ENCODE results near the gene PRIM1.
"Not testable (repeated sequence)": the region's sequence is repeated elsewhere in the genome, so short reads cannot be mapped to it uniquely, and the experiment has no call there.

The PRIM1 gene

DNA sequence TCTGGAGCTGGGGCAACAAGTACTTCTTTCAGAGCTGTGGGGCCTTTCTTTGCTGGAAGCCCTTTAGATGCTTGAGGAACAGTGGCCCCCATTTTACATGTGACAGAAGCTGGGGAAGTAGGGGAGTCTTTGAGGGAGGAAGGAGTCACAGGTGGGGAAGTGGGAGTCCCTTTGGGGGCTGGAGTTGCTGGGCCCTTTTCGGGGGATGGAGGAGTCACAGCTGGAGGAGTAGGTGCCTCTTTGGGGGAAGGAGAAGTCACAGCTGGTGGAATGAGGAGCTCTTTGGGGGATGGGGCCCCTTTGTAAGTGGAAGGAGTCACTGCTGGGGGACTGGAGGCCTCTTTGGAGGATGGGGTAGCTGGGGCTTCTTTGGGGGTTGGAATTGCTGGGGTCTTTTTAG lies 35.7 kb downstream of the PRIM1 start:
- DNase-seq, result no peak

DNA sequence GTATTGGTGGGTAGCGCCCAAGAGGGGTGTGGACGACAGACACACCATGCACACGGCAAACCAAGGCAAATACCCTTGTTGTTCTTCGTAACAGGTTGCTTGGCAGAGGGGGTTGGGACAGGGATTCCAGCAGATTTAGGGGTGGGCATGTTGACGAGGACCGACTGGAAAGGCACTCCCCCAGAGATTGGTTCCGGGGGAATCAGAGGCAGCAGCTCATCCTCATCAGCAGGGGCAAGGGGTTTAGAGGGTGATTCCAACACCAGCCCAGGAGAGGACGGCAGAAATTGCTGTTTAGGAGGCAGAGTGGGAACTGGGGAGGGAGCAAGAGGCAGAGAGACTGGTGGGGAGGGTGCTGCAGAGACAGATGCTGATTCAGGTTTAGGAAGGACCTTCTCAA lies 36.3 kb downstream of the PRIM1 start:
- DNase-seq, result no peak

DNA sequence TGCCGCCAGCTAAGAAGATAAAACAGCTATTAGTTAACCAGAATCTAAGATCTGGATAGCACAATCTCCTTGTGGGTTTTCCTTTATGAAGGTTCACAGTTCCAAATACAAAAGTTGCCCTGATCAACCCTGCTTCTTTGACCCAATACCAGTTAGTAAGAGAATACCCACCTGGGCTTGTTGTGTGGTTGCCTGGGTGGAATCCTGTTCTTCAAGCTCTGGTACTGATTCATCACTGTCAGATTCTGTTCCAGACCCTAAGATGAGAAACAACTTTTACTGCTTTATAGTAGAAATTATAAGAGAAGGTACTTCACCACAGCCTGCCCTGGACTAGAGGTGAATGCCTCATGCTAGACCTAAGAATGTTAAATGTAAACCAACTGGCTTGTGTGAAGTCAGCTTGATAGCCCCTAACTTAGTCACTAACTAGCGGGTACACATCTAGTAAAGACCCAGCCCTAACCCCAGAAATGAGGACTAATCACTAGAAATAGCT lies 37.6 kb downstream of the PRIM1 start:
- no peak for DNase-seq

DNA sequence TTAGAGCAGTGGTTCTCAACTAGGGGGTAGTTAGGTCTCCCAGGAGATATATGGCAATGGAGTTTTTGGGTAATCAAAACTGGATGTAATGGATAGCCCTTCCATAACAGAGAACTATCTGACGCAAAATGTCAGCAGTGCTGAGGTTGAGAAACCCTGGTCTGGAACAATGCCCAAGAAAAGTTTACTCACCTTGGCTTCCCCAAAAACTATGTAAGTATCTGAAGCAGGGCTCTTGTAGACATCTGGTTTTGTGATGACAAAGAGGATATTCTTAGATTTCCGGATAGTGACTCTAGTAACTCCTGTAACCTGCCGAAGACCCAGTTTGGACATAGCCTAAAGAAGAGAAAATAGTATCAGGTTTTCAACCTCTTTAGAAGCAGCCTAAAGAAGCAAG lies 38.8 kb downstream of the PRIM1 start:
- no peak for DNase-seq

DNA sequence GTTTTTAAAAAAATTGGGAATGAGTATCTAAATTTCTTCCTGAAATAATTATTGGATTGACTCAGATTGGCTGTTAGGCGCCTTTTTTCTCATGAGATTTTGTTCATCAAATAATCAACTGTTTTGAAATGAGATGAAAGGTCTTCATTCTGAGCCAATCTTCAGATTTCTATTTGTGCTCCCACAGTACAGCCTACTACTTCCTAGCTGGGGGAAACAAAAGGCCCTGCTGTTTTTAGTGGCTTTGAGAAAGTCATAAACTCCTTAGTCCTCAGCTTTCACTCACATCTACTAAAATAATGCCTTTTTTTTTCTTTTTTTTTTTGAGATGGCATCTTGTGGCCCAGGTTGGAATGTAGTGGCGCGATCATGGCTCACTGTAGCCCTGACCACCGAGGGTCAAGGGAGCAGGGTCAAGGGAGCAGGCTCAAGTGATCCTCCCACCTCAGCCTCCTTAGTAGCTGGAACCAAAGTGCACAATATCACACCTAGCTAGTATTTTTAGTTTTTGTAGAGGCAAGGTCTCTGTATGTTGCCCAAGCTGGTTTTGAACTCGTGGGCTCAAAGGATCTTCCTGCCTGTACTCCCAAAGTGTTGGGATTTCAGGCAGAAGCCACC lies 42.3 kb downstream of the PRIM1 start:
- DNase-seq, result no peak

DNA sequence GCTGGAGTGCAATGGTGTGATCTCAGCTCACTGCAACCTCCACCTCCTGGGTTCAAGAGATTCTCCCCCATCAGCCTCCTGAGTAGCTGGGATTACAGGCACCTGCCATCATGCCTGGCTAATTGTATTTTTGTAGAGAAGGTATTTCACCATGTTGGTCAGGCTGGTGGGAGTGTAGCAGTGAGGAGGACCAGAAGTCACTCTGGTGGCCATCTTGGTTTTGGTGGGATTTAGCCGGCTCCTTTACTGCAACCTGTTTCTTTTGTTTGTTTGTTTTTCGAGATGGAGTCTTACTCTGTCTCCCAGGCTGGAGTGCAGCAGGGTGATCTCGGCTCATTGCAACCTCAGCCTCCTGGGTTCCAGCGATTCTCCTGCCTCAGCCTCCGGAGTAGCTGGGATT lies 47.6 kb downstream of the PRIM1 start:
- DNase-seq, result not testable (repeated sequence)

DNA sequence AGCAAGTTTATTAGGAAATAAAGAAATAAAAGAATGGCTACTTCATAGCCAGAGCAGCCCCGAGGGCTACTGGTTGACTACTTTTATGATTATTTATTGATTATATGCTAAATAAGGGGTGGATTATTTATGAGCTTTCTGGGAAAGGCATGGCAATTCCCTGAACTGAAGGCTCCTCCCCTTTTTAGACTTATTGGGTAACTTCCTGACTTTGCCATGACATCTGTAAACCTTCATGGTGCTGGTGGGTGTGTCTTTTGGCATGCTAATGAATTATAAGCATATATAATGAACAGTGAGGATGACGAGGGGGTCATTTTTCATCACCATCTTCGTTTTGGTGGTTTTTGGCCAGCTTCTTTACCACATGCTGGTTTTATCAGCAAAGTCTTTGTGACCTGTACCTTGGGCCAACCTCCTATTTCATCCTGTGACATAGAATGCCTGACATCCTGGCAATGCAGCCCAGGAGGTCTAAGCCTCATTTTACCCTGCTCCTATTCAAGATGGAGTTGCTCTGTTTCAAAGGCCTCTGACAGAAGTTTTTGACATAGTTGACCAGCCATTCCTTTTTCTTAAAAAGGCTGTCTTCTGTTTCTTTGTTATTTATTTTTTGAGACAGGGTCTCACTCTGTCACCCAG lies 53.0 kb downstream of the PRIM1 start:
- no peak for DNase-seq

DNA sequence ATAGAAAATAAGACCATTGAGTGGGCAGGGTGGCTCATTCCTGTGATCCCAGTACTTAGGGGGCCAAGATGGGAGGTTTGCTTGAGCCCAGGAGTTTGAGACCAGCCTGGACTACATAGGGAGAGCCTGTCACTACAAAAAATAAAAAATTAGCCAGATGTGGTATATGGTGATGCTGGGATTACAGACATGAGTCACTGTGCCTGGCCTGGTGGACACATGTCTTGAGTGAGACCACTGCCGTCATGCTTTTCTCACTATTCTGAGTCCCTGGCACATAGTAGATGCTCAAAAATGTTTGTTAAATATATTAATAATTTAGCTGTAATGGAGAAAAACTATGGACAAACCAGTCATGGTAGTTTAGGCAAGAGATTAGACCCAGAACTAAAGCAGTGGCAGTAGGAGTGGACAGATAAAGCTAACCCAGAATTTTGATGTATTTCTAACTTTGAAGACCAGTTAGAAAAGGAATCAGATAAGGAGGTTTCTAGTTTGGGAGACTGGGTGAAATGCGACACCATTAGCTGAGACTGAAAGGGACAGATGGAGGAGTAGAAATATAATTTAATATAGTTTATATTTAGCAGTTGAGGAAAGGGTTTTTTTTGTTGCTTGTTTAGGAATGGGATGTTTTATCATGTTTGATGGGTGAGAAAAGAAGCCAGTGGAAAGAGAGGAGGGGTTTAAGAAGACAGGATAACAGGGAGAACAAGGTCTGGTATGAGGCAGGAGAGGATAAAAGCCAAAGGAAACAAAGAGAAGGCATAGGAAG lies 56.6 kb downstream of the PRIM1 start:
- DNase-seq, result no peak

DNA sequence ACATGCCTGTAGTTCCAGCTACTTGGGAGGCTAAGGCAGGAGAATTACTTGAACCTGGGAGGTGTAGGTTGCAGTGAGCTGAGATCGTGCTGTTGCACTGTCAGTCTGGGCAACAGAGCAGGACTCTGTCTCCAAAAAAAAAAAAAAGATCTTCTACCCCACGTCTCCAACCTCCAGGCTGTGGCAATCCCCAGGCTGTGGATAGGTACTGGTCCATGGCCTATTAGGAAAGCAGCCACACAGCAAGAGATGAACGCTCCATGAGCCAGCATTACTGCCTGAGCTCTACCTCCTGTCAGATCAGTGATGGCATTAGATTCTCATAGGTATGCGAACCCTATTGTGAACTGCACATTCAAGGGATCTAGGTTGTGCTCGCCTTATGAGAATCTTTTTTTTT lies 58.0 kb downstream of the PRIM1 start:
- no peak for DNase-seq

DNA sequence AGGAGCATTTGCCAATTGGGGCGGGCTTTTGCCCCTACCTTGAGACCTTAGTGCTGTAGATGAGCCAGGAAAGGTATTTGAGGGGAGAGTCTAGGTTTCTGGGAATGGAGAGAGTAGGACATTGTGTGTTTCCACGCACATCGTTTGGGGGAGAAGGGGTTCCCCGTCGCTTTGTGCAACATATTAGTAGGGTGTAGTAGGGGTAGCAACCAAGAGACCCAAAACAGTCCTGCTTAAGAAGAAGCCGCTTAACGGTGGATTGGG lies 63.3 kb downstream of the PRIM1 start:
- no peak for DNase-seq

DNA sequence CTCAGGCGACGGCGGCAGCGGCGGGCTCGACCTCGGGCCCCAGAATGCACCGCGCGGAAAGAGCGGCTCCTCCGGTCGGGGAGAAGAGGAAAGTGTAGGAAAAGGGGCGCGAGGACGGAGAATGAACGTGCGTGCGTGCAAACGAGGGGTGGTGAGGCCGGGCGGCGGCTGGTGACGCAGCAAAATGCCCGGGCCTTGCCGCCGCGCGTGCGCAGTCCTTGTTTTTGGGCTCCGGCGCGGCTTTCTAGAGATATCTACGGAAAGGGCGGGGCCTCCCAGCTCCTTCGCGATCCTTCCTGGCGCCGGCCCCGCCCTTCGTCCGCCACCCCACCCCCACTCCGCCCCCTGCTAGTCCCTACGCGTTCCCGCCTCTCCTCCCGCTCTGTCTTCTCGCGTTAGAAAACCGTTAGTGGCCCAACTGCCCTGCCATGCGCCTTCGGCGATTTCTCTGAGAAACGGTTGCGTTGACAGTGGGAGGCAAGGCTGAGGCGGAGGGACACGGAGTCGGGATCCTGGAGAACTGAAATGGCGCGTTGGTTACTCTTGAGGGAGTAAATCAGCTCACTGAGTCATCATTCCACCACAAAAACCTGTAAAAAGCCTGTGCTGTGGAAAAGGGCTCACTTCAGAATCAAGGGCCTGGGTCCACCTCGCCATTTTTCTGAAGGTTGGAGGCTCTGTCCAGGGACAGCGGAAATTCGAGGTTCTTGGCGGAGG lies 63.8 kb downstream of the PRIM1 start, which contains the start of gene PTGES3:
Gene PTGES3, minus strand, starts transcription at position 156 of the 717 bp plus-strand sequence. CDS start 285 bp downstream, outside the sequence.
- peak; percentile 94 for DNase-seq

DNA sequence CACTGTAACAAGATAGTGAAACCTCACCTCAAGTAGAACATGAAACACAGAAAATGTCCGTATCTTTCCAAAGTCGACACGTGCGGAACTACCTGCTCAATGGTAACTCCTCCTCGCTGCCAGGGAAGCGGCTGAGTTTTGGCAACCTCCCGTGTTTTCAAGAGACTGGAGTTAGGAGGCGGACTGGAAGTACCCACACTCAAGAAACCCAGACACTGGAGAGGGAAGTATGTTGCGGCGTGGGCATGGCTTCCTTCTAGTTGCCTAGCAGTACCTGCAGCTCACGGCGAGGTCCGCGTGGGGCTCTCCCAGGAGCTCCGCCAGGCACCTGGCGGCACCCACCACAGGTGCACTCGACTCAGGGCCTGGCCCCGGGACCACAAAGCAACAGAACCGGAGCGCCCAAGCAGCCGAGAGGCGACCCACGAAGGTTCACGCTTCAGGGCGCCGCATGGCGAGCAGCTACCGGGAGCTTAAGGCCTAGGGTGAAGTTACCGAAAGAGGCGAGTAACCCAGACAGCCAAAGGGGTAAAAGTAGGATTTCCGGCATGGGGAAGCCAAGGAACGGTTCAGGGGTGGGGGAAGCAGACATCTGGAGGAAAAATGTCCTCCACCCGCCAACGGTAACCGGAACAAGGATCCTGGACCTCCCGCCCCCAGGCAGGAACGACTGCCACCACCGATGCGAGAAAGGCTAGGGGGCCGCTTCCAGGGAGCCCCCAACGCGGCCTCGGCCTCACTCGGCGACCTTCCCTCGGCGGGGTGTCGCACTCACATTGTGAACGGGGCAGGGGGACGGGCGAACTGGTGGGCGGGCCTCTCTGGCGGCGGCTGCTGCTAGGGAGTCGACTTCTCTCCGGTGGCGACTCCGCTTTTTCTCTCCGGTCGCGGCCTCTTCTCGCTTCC lies 64.6 kb downstream of the PRIM1 start:
- DNase-seq, result no peak

DNA sequence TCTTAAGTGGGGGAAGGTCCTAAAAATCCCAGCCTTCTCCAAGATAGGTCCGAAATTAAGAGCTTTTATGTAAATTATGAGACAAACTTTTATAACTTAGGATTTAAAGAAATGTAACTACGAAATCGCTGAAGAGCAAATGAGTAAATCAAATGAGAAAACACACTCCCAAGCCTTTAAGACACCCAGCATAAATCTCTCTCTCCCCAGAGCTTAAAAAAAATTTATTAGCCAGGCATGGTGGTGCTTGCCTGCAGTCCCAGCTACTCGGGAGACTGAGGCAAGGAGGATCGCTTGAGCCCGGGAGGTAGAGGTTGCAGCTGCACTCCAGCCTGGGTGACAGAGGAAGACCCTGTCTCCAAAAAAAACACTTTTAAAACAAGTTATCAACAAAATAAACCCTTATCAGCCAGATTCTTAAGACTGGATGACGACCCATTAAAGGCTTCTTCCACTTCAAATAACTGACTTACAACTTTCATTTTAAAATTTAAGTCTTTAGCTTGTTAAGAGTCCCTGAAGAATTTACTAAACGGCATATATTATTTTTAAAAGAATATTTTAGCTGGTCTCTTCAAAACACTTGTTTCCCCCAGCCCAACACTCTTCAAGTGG lies 67.3 kb downstream of the PRIM1 start:
- no peak for DNase-seq

DNA sequence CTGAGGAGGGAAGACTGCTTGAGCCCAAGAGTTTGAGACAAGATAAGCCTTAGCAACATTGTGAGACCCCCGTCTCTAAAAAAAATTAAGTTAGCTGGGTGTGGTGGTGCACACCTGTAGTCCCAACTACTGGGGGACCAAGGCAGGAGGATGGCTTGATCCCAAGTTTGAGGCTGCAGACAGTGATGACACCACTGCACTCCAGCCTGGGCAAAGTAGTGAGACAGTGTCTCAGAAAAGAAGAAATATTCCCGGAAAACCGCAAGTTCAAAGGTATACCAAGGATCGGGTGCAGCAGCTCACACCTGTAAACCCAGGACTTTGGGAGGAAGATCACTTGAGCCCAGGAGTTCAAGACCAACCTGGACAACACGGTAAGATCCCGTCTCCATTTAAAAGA lies 69.8 kb downstream of the PRIM1 start:
- no peak for DNase-seq
